ENCODE measurements around the gene SORBS2. TPM values are rescaled to one million over a fixed set of nuclear protein-coding genes. Genes with fewer than 3 reads are reported as not detected.
A peak's percentile ranks its signal among the peaks of the same experiment; 100 is the strongest.

The SORBS2 gene
- total RNA-seq, 1 donor from 2014 or later: 20.0 TPM

DNA sequence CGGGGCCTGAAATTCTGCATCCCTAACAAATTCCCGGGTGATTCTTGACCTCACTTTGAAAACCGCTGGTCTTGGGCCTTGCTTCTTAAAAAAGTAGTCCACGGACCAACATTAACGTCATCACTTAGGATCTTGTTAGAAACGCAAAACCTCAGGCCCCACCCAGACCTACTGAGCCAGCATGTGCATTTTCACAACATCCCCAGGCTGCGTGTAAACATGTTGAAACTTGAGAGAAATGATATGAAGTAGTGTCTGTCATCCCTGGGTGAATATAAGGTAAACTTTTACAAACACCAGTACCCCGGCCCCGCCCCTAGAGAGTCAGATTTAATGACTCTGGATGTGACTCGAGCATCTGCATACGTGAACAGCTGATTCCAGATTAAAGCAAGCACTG lies 33.7 kb downstream of the SORBS2 start:
- H3K27me3 Mint-ChIP-seq (ENCODE audit: unreplicated experiment): no peaks in the 10 kb centered on the region
- H3K9me3 Mint-ChIP-seq (ENCODE audit: unreplicated experiment): no peaks in the 10 kb centered on the region
- no peak for DNase-seq (ENCODE audit: low spot score)
- H3K36me3 Mint-ChIP-seq (ENCODE audit: low read depth, unreplicated experiment): no peaks in the 10 kb centered on the region
- H3K4me1 Mint-ChIP-seq (ENCODE audit: unreplicated experiment): peaks cover 33% of the 10 kb centered on the region
- H3K27ac Mint-ChIP-seq (ENCODE audit: unreplicated experiment): no peak overlapping the region
- TF ChIP-seq, protein P1, sequence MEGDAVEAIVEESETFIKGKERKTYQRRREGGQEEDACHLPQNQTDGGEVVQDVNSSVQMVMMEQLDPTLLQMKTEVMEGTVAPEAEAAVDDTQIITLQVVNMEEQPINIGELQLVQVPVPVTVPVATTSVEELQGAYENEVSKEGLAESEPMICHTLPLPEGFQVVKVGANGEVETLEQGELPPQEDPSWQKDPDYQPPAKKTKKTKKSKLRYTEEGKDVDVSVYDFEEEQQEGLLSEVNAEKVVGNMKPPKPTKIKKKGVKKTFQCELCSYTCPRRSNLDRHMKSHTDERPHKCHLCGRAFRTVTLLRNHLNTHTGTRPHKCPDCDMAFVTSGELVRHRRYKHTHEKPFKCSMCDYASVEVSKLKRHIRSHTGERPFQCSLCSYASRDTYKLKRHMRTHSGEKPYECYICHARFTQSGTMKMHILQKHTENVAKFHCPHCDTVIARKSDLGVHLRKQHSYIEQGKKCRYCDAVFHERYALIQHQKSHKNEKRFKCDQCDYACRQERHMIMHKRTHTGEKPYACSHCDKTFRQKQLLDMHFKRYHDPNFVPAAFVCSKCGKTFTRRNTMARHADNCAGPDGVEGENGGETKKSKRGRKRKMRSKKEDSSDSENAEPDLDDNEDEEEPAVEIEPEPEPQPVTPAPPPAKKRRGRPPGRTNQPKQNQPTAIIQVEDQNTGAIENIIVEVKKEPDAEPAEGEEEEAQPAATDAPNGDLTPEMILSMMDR (IDR thresholded peaks at IDR 0.05; ENCODE audit: unreplicated experiment): no peak
- no peak overlapping the region for H3K4me3 Mint-ChIP-seq (ENCODE audit: unreplicated experiment)

DNA sequence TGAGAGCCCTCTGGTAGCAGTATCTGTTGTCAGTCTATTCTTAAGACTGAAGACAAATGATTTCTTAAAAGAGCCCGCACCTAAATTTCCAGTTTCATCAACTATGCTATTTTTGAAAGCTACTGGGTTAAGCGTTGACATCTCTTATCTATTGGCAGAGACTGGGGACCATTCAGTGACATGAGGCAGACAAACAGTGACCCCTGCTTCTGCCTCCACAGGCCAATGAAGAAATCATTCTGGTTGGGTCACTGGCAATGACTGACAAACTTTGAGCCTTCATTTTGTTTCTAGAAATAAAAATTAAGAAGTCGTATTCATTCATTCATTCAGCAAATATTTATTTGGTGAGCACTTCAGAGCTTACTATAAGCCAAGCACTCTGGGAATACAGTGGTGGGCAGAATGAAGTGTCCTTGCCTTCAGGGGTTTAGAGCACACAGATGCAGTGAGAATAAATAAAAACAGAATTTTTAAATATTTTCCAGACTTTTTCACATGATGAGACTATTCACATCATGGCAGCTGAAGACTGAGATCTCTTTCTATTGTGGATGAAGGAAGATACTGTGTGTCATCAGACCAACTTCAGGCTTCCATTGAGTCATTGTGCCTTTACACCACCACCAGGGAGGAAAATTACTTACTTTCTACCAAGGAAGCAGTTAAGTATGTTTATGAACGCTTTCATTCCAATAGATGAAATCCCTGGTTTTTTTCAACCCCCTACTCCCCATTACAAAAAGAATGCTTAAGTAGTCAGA lies 36.0 kb downstream of the SORBS2 start:
- DNase-seq (ENCODE audit: low spot score): no peak
- no peak overlapping the region for H3K4me3 Mint-ChIP-seq (ENCODE audit: unreplicated experiment)
- H3K9me3 Mint-ChIP-seq (ENCODE audit: unreplicated experiment): no peaks in the 10 kb centered on the region
- H3K27me3 Mint-ChIP-seq (ENCODE audit: unreplicated experiment): no peaks in the 10 kb centered on the region
- no peaks in the 10 kb centered on the region for H3K36me3 Mint-ChIP-seq (ENCODE audit: low read depth, unreplicated experiment)
- TF ChIP-seq, protein P1 (IDR thresholded peaks at IDR 0.05; ENCODE audit: unreplicated experiment): no peak
- peaks cover 48% of the 10 kb centered on the region for H3K4me1 Mint-ChIP-seq (ENCODE audit: unreplicated experiment)
- H3K27ac Mint-ChIP-seq (ENCODE audit: unreplicated experiment): no peak overlapping the region

DNA sequence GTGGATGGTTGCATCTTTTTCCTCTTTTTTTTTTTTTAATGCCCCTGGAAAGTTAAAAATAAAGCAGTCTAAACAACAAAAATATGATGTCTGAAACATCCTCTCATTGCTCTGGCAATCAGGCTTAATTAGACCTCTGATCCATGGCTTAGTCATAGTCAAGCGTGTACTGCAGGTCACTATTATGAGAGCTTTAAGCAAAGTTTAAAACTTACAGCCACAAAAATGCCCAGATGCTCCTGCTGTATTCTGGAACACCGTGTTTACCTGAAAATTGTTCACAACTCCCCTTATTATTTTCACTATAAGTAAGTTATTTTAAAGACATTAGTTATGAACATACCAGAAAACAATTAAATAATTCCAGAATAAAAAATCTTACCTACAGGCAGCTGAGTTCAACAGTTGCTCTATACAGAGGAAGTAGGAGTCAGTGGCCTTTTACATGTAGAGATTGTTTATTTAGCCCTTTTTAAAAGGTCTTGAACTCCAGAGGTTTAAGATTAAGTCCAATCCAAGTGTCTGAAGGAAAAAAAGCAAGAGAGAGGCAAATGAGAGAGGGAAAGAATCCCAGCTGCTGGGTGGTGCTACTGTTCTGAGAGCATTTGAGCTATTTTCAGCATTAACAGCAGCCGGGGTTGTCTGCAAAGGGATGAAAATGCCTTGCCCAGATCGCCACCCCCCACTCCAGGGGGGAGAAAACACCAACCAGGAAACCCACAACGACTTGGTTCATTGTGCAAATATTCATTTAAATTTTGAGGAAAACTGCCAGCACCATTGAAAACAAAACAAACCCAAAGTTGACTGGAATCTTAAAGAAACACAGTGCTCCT lies 36.9 kb downstream of the SORBS2 start:
- Mint-ChIP-seq H3K27me3 (ENCODE audit: unreplicated experiment) (no peaks in the 10 kb centered on the region), H3K9me3 (ENCODE audit: unreplicated experiment) (no peaks in the 10 kb centered on the region), H3K4me3 (ENCODE audit: unreplicated experiment) (peak overlapping the region; percentile 68), H3K27ac (ENCODE audit: unreplicated experiment) (peak overlapping the region; percentile 37), H3K4me1 (ENCODE audit: unreplicated experiment) (peaks cover 42% of the 10 kb centered on the region), H3K36me3 (ENCODE audit: low read depth, unreplicated experiment) (no peaks in the 10 kb centered on the region)
- DNase-seq (ENCODE audit: low spot score): no peak
- TF ChIP-seq, protein P1 (IDR thresholded peaks at IDR 0.05; ENCODE audit: unreplicated experiment): no peak

DNA sequence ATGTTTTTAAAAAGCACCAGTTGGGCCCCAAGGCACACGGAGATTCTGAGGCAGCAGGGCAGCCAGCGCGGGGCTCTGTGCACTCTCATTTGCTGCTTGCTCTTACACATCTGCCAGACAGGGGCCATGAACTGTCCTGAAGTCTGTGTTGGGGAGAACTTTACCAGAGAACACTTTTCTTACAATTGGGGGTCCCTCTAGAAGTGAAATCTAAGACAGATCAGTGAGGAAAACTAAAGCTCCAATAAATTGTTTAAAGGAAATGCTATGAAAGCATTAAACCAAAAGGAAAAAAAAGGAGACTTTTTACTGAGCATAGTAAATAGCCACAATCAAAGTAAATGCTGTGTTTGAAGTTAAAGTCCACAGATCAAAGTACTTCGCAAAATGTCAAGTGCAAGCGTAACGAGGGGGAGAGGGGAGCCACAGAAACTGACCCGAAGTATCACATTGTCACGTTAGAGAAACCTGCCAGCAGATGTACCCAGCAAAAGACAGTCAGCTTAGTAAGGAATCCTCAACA lies 37.8 kb downstream of the SORBS2 start:
- Mint-ChIP-seq H3K27ac (ENCODE audit: unreplicated experiment) (no peak overlapping the region), H3K4me3 (ENCODE audit: unreplicated experiment) (peak overlapping the region; percentile 65), H3K4me1 (ENCODE audit: unreplicated experiment) (peaks cover 37% of the 10 kb centered on the region), H3K9me3 (ENCODE audit: unreplicated experiment) (no peaks in the 10 kb centered on the region), H3K36me3 (ENCODE audit: low read depth, unreplicated experiment) (no peaks in the 10 kb centered on the region), H3K27me3 (ENCODE audit: unreplicated experiment) (no peaks in the 10 kb centered on the region)
- DNase-seq (ENCODE audit: low spot score): no peak
- TF ChIP-seq, protein P1 (IDR thresholded peaks at IDR 0.05; ENCODE audit: unreplicated experiment): no peak

Data from endothelial cell (in vitro differentiated cells).